C4-2B (cell line): ENCODE data around the gene CACNA1H.

Source experiments
- ZFX ChIP-seq: fragments of 450-650 bp; IDR thresholded peaks from 2 replicates; pipeline ENCODE4 v1.6.1; 2017
- TF ChIP-seq, protein P1 (sequence below): fragments of 450-650 bp; conservative IDR thresholded peaks from 2 replicates; pipeline ENCODE4 v1.5.1; 2017; ENCODE audit warnings: mild to moderate bottlenecking

DNA sequence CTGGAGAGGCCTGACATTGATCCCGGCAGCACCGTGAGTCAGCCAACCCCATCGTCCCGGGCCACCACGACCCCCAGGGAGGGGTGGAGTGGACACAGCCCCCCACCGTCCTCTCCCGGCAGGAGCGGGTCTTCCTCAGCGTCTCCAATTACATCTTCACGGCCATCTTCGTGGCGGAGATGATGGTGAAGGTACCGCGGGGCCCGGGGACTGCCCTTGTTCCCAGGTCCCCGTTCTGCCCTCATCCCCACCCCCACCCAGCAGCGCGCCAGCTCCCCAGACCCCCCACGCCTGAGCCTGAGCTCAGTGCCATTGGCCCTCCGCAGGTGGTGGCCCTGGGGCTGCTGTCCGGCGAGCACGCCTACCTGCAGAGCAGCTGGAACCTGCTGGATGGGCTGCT, 57.6 kb downstream of the CACNA1H start:
- TF ChIP-seq, protein P1, sequence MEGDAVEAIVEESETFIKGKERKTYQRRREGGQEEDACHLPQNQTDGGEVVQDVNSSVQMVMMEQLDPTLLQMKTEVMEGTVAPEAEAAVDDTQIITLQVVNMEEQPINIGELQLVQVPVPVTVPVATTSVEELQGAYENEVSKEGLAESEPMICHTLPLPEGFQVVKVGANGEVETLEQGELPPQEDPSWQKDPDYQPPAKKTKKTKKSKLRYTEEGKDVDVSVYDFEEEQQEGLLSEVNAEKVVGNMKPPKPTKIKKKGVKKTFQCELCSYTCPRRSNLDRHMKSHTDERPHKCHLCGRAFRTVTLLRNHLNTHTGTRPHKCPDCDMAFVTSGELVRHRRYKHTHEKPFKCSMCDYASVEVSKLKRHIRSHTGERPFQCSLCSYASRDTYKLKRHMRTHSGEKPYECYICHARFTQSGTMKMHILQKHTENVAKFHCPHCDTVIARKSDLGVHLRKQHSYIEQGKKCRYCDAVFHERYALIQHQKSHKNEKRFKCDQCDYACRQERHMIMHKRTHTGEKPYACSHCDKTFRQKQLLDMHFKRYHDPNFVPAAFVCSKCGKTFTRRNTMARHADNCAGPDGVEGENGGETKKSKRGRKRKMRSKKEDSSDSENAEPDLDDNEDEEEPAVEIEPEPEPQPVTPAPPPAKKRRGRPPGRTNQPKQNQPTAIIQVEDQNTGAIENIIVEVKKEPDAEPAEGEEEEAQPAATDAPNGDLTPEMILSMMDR = no peak
- TF ChIP-seq ZFX = no peak
